Hepatocyte (in vitro differentiated cells): ENCODE data around the gene GRIN3B. TPM values are rescaled to one million over a fixed set of nuclear protein-coding genes. Genes with fewer than 3 reads are reported as not detected.

Experiments used
- DNase-seq: peaks from one replicate; pipeline ENCODE4 v3.0.0-alpha.2; 2016; ENCODE audit warnings: low spot score
- H2AFZ ChIP-seq: fragments of 200-600 bp; sonication (generic); 2 replicates; pipeline ENCODE4 v1.6.0; 2016; ENCODE audit warnings: antibody characterized with exemption, mild to moderate bottlenecking
- H3K27ac ChIP-seq: fragments of 200-600 bp; sonication (generic); 2 replicates; pipeline ENCODE4 v1.5.1; 2016; ENCODE audit warnings: mild to moderate bottlenecking
- H3K27me3 ChIP-seq: fragments of 200-600 bp; sonication (generic); 2 replicates; pipeline ENCODE4 v1.6.1; 2016
- H3K36me3 ChIP-seq: fragments of 200-600 bp; sonication (generic); replicated peaks from 2 replicates; pipeline ENCODE4 v1.5.1; 2016; ENCODE audit warnings: low read depth; ENCODE audit not compliant: insufficient read depth
- H3K4me1 ChIP-seq: fragments of 200-600 bp; sonication (generic); 2 replicates; pipeline ENCODE4 v1.5.1; 2016; ENCODE audit warnings: mild to moderate bottlenecking, moderate library complexity; ENCODE audit not compliant: insufficient read depth
- H3K4me2 ChIP-seq: fragments of 200-600 bp; sonication (generic); 2 replicates; pipeline ENCODE4 v1.6.0; 2016
- H3K4me3 ChIP-seq: fragments of 200-600 bp; sonication (generic); 2 replicates; pipeline ENCODE4 v1.5.1; 2016; ENCODE audit warnings: mild to moderate bottlenecking
- H3K79me2 ChIP-seq: fragments of 200-600 bp; sonication (generic); 2 replicates; pipeline ENCODE4 v1.6.0; 2017; ENCODE audit warnings: mild to moderate bottlenecking
- H3K9me2 ChIP-seq: fragments of 200-600 bp; sonication (generic); replicated peaks from 2 replicates; pipeline ENCODE4 v1.6.0; 2017; ENCODE audit warnings: mild to moderate bottlenecking; ENCODE audit not compliant: insufficient read depth
- H3K9me3 ChIP-seq: fragments of 200-600 bp; sonication (generic); 2 replicates; pipeline ENCODE4 v1.5.1; 2016; ENCODE audit warnings: low read depth, mild to moderate bottlenecking
- H4K20me1 ChIP-seq: fragments of 200-600 bp; sonication (generic); 2 replicates; pipeline ENCODE4 v1.6.0; 2016; ENCODE audit warnings: mild to moderate bottlenecking; ENCODE audit not compliant: insufficient read depth, poor library complexity, severe bottlenecking
- CTCF ChIP-seq: fragments of 200-600 bp; sonication (generic); IDR thresholded peaks from 2 replicates; pipeline ENCODE4 v1.5.1; 2016; ENCODE audit warnings: antibody characterized with exemption, mild to moderate bottlenecking; ENCODE audit not compliant: poor library complexity
- EZH2 ChIP-seq: fragments of 200-600 bp; sonication (generic); IDR thresholded peaks from 2 replicates; pipeline ENCODE4 v1.6.1; 2016; ENCODE audit warnings: antibody characterized with exemption, mild to moderate bottlenecking, borderline replicate concordance
- EZH2phosphoT487 ChIP-seq: fragments of 200-600 bp; sonication (generic); IDR thresholded peaks from one replicate; pipeline ENCODE4 v1.6.1; 2018; ENCODE audit warnings: antibody characterized with exemption, mild to moderate bottlenecking, low read depth, moderate library complexity; ENCODE audit not compliant: unreplicated experiment, severe bottlenecking
- WGBS: methylation state at CpG from one replicate; pipeline ENCODE4 v1.1.6; 2016; ENCODE audit warnings: low lambda C conversion rate; ENCODE audit errors: missing lambda C conversion rate; 5-methylcytosine and 5-hydroxymethylcytosine counted together
- polyA plus RNA-seq: library from polyadenylated mRNA; unstranded; fragments of >200 nt; fragmentation: Nextera tagmentation; extraction: Ambion mirVana; gene quantifications from 2 replicates; pipeline ENCODE4 v1.2.1, GENCODE V29; 2016
- total RNA-seq: library from RNA; depleted of rRNA; stranded (reverse); fragments of >200 nt; gene quantifications from 2 replicates; pipeline ENCODE4 v1.2.3, GENCODE V29; 2014

GRIN3B gene
- total and polyA plus RNA-seq, 2 experiments from 2014 or later = 0.30 to 0.48 TPM

DNA sequence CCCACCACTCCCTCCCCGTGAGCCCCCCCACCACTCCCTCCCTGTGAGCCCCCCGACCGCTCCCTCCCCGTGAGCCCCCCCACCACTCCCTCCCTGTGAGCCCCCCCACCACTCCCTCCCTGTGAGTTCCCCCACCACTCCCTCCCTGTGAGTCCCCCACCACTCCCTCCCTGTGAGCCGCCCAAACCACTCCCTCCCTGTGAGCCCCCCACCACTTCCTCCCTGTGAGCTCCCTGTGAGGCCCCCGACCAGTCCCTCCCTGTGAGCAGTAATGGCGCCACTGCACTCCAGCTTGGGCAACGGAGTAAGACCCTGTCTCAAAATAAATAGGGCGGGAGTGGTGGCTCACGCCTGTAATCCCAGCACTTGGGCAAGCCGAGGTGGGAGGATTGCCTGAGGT is 49.6 kb downstream of the GRIN3B start:
- no peak for DNase-seq
- 81% methylated on average over 6 of the region's 11 CpGs for WGBS

GRCh38 chr19:1050989-1051788 is 51.0 kb downstream of the GRIN3B start:
- no peaks in the 10 kb centered on the region for H3K9me2 ChIP-seq
- H3K9me3 ChIP-seq = no peaks in the 10 kb centered on the region
- H4K20me1 ChIP-seq = no peaks in the 10 kb centered on the region
- H3K4me1 ChIP-seq = no peaks in the 10 kb centered on the region
- no peaks in the 10 kb centered on the region for H3K36me3 ChIP-seq
- no peaks in the 10 kb centered on the region for H3K27me3 ChIP-seq
- no peak overlapping the region for H3K4me2 ChIP-seq
- no peak overlapping the region for H2AFZ ChIP-seq
- DNase-seq = no peak
- H3K4me3 ChIP-seq = no peak overlapping the region
- no peak for TF ChIP-seq CTCF
- TF ChIP-seq EZH2phosphoT487 = no peak
- TF ChIP-seq EZH2 = no peak
- WGBS = 93% methylated on average over 30 of the region's 31 CpGs
- H3K79me2 ChIP-seq = no peaks in the 10 kb centered on the region
- H3K27ac ChIP-seq = no peak overlapping the region

More for the DNA sequence above, 49.6 kb downstream of the GRIN3B start:
- TF ChIP-seq EZH2 (no peak), CTCF (no peak), EZH2phosphoT487 (no peak)
- Histone ChIP-seq H3K9me2 (no peaks in the 10 kb centered on the region), H4K20me1 (no peaks in the 10 kb centered on the region), H3K4me3 (no peak overlapping the region), H3K9me3 (no peaks in the 10 kb centered on the region), H2AFZ (no peak overlapping the region), H3K27ac (no peak overlapping the region), H3K36me3 (no peaks in the 10 kb centered on the region), H3K4me1 (no peaks in the 10 kb centered on the region), H3K27me3 (no peaks in the 10 kb centered on the region), H3K4me2 (no peak overlapping the region), H3K79me2 (no peaks in the 10 kb centered on the region)

- WGBS = 95% methylated on average over 17 of the region's 17 CpGs
- Histone ChIP-seq H3K27ac (no peak overlapping the region), H3K9me2 (no peaks in the 10 kb centered on the region), H3K27me3 (no peaks in the 10 kb centered on the region), H3K36me3 (no peaks in the 10 kb centered on the region), H2AFZ (no peak overlapping the region), H3K4me2 (no peak overlapping the region), H4K20me1 (no peaks in the 10 kb centered on the region), H3K4me1 (no peaks in the 10 kb centered on the region), H3K4me3 (no peak overlapping the region), H3K9me3 (no peaks in the 10 kb centered on the region), H3K79me2 (no peaks in the 10 kb centered on the region)
- no peak for TF ChIP-seq EZH2phosphoT487
- no peak for TF ChIP-seq EZH2
- TF ChIP-seq CTCF = no peak
- no peak for DNase-seq
Observed at GRCh38 chr19:1051791-1052190, 51.6 kb downstream of the GRIN3B start.
